Esophagus muscularis mucosa (tissue), 3 donors: ENCODE results near the gene IMPA2.
"Not testable (repeated sequence)": the region's sequence is repeated elsewhere in the genome, so short reads cannot be mapped to it uniquely, and the experiment has no call there.

Source experiments
- EP300 ChIP-seq: sonication (generic); formaldehyde crosslinking; IDR thresholded peaks from one replicate; pipeline ENCODE4 v1.6.1; 2017; ENCODE audit warnings: antibody characterized with exemption
- TF ChIP-seq, protein P1 (sequence below), 3 experiments: fragments of 200-600 bp in 2 of 3; fragments of 450-650 bp in 1 of 3; sonication (generic) in 2 of 3; IDR thresholded peaks; one replicate each; pipeline ENCODE4 v1.5.1; 2017 to 2019; ENCODE audit warnings: antibody characterized with exemption in 3 of 3, mild to moderate bottlenecking in 2 of 3, moderate library complexity in 1 of 3

DNA sequence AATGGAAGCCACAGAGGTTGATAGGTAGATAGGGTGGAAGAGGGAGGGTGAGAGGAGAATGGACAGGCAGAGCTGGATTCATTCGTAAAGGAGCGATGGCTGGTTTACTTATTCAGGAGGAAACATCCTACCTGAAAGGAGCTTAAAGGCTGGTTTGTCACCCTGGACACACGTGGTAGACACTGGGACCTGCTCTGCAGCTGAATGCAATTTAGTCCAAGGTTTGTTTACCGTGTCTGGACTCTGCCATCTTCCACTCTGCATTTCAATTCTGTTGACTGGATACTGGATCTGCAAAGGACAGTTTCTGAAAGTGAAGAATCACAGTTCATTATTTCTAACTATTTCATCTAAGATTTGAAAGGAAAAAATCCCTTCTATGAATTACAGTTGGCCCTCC is 96.7 kb downstream of the IMPA2 start:
- TF ChIP-seq, protein P1, sequence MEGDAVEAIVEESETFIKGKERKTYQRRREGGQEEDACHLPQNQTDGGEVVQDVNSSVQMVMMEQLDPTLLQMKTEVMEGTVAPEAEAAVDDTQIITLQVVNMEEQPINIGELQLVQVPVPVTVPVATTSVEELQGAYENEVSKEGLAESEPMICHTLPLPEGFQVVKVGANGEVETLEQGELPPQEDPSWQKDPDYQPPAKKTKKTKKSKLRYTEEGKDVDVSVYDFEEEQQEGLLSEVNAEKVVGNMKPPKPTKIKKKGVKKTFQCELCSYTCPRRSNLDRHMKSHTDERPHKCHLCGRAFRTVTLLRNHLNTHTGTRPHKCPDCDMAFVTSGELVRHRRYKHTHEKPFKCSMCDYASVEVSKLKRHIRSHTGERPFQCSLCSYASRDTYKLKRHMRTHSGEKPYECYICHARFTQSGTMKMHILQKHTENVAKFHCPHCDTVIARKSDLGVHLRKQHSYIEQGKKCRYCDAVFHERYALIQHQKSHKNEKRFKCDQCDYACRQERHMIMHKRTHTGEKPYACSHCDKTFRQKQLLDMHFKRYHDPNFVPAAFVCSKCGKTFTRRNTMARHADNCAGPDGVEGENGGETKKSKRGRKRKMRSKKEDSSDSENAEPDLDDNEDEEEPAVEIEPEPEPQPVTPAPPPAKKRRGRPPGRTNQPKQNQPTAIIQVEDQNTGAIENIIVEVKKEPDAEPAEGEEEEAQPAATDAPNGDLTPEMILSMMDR (IDR thresholded peaks at IDR 0.05): not testable (repeated sequence)
- TF ChIP-seq EP300: not testable (repeated sequence)
